GM18873 (cell line): ENCODE measurements around the gene SLC35A4.
"Not testable (repeated sequence)": the region's sequence is repeated elsewhere in the genome, so short reads cannot be mapped to it uniquely, and the experiment has no call there.

Experiments
- ATAC-seq: cut with Tn5 transposase; IDR thresholded peaks from one replicate; pipeline ENCODE4 v1.9.1; 2021; ENCODE audit warnings: mild to moderate bottlenecking, moderate library complexity, moderate number of reproducible peaks; ENCODE audit not compliant: unreplicated experiment, low FRiP score

Gene SLC35A4

GRCh38 chr5:140579188-140579747 is 14.6 kb downstream of the SLC35A4 start:
- ATAC-seq, result not testable (repeated sequence)

- no peak for ATAC-seq
These were observed 22.9 kb downstream of the SLC35A4 start for GRCh38 chr5:140587495-140587894.

GRCh38 chr5:140588311-140589070 is 23.9 kb downstream of the SLC35A4 start:
- ATAC-seq, result no peak

GRCh38 chr5:140590861-140591260 is 26.2 kb downstream of the SLC35A4 start:
- no peak for ATAC-seq

GRCh38 chr5:140591747-140592372 is 27.2 kb downstream of the SLC35A4 start:
- ATAC-seq, result no peak

GRCh38 chr5:140593070-140593469 is 28.4 kb downstream of the SLC35A4 start:
- ATAC-seq, result not testable (repeated sequence)

- no peak for ATAC-seq
These were observed 29.5 kb downstream of the SLC35A4 start for GRCh38 chr5:140594169-140594568.

- ATAC-seq, result no peak
These were observed 31.1 kb downstream of the SLC35A4 start for GRCh38 chr5:140595538-140596300.

GRCh38 chr5:140596321-140596741 is 31.7 kb downstream of the SLC35A4 start:
- ATAC-seq, result no peak

- no peak for ATAC-seq
These were observed 34.2 kb downstream of the SLC35A4 start for GRCh38 chr5:140598836-140599235.

GRCh38 chr5:140600096-140600495 is 35.5 kb downstream of the SLC35A4 start:
- ATAC-seq, result no peak

- no peak for ATAC-seq
These were observed 37.5 kb downstream of the SLC35A4 start for GRCh38 chr5:140602147-140602546.

GRCh38 chr5:140603446-140603698 is 38.7 kb downstream of the SLC35A4 start:
- not testable (repeated sequence) for ATAC-seq

- no peak for ATAC-seq
These were observed 39.1 kb downstream of the SLC35A4 start for GRCh38 chr5:140603734-140604133.

GRCh38 chr5:140605879-140606278 is 41.3 kb downstream of the SLC35A4 start:
- no peak for ATAC-seq

GRCh38 chr5:140607031-140607430 is 42.4 kb downstream of the SLC35A4 start:
- no peak for ATAC-seq

- no peak for ATAC-seq
These were observed 44.1 kb downstream of the SLC35A4 start for GRCh38 chr5:140608722-140609121.

- ATAC-seq, result no peak
These were observed 44.5 kb downstream of the SLC35A4 start for GRCh38 chr5:140609126-140609525.

- no peak for ATAC-seq
These were observed 46.4 kb downstream of the SLC35A4 start for GRCh38 chr5:140611020-140611521.
